ENCODE data around the gene ZNF346.

ZNF346 gene

DNA sequence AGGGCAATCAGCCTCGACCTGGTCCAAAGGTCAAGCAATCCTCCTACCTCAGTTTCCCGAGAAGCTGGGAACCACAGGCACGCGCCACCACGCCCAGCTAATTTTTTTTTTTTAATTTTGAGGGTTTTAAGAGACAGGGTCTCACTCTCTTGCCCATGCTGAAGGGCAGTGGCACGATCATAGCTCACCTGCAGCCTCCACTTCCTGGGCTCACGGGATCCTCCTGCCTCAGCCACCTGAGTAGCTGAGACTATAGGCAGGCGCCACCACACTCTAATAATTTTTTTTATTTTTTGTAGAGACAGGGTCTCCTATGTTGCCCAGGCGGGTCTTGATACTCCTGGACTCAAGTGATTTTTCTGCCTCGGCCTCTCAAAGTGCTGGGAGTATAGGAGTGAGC is 17.5 kb upstream of the ZNF346 start:
- Histone ChIP-seq H3K18ac (ENCODE audit: low read length) (no peak overlapping the region), H3K23ac (ENCODE audit: low read length) (no peak overlapping the region), H3K9ac (ENCODE audit: low read length) (peak overlapping the region; percentile 89), H3K4me3 (ENCODE audit: low read length) (no peak overlapping the region), H4K5ac (ENCODE audit: low read length) (no peak overlapping the region), H3K36me3 (ENCODE audit: control insufficient read depth, insufficient read depth, low read length) (peaks cover 1% of the 10 kb centered on the region), H3K79me2 (ENCODE audit: control insufficient read depth, insufficient read depth, low read length) (peaks cover 23% of the 10 kb centered on the region), H2BK15ac (replicated peaks; ENCODE audit: low read depth) (no peak overlapping the region), H3K4me2 (ENCODE audit: low read length) (no peak overlapping the region), H2BK120ac (ENCODE audit: low read depth, low read length) (no peak overlapping the region), H4K8ac (ENCODE audit: low read depth, low read length) (no peak overlapping the region), H3K79me1 (ENCODE audit: low read length) (peaks cover 6% of the 10 kb centered on the region), H3K27ac (ENCODE audit: low read depth, low read length) (no peak overlapping the region), H3K4ac (ENCODE audit: low read depth, low read length) (no peak overlapping the region), H2AK5ac (ENCODE audit: low read length) (no peak overlapping the region), H2BK5ac (ENCODE audit: low read length) (no peak overlapping the region), H3K27me3 (ENCODE audit: insufficient read depth, low read length, poor library complexity) (no peaks in the 10 kb centered on the region), H3K4me1 (ENCODE audit: control insufficient read depth, low read depth, low read length) (peaks cover 2% of the 10 kb centered on the region), H3K56ac (ENCODE audit: low read length) (peak overlapping the region; percentile 92)
- no peak for DNase-seq
- WGBS (ENCODE audit: extremely low coverage, insufficient coverage, low lambda C conversion rate) = no CpG with 5 or more reads among the region's 10 CpGs

GRCh38 chr5:177005619-177006264 is 16.8 kb upstream of the ZNF346 start:
- peak overlapping the region; percentile 89 for H3K9ac ChIP-seq (ENCODE audit: low read length)
- H3K56ac ChIP-seq (ENCODE audit: low read length) = peak overlapping the region; percentile 92
- peak; percentile 79 for DNase-seq
- no peaks in the 10 kb centered on the region for H3K27me3 ChIP-seq (ENCODE audit: insufficient read depth, low read length, poor library complexity)
- H3K4me3 ChIP-seq (ENCODE audit: low read length) = peak overlapping the region; percentile 91
- peak overlapping the region; percentile 66 for H3K23ac ChIP-seq (ENCODE audit: low read length)
- H3K27ac ChIP-seq (ENCODE audit: low read depth, low read length) = peak overlapping the region; percentile 97
- H2AK5ac ChIP-seq (ENCODE audit: low read length) = no peak overlapping the region
- no peak overlapping the region for H2BK15ac ChIP-seq (replicated peaks; ENCODE audit: low read depth)
- H3K79me1 ChIP-seq (ENCODE audit: low read length) = peaks cover 6% of the 10 kb centered on the region
- no peak overlapping the region for H2BK120ac ChIP-seq (ENCODE audit: low read depth, low read length)
- H3K18ac ChIP-seq (ENCODE audit: low read length) = peak overlapping the region; percentile 44
- peaks cover 2% of the 10 kb centered on the region for H3K4me1 ChIP-seq (ENCODE audit: control insufficient read depth, low read depth, low read length)
- H2BK5ac ChIP-seq (ENCODE audit: low read length) = peak overlapping the region; percentile 11
- peak overlapping the region; percentile 6 for H3K4ac ChIP-seq (ENCODE audit: low read depth, low read length)
- peaks cover 1% of the 10 kb centered on the region for H3K36me3 ChIP-seq (ENCODE audit: control insufficient read depth, insufficient read depth, low read length)
- H3K79me2 ChIP-seq (ENCODE audit: control insufficient read depth, insufficient read depth, low read length) = peaks cover 20% of the 10 kb centered on the region
- no CpG with 5 or more reads among the region's 51 CpGs for WGBS (ENCODE audit: extremely low coverage, insufficient coverage, low lambda C conversion rate)
- H4K5ac ChIP-seq (ENCODE audit: low read length) = no peak overlapping the region
- H3K4me2 ChIP-seq (ENCODE audit: low read length) = peak overlapping the region; percentile 80
- H4K8ac ChIP-seq (ENCODE audit: low read depth, low read length) = no peak overlapping the region

- H2BK15ac ChIP-seq (replicated peaks; ENCODE audit: low read depth) = no peak within 1 kb of the TSS
- no peak within 1 kb of the TSS for H2AK5ac ChIP-seq (ENCODE audit: low read length)
- peaks cover 6% of the 10 kb centered on the region for H3K79me1 ChIP-seq (ENCODE audit: low read length)
- DNase-seq = peak; percentile 96
- H3K4me2 ChIP-seq (ENCODE audit: low read length) = peak within 1 kb of the TSS; percentile 80
- H2BK5ac ChIP-seq (ENCODE audit: low read length) = peak within 1 kb of the TSS; percentile 11
- no peaks in the 10 kb centered on the region for H3K27me3 ChIP-seq (ENCODE audit: insufficient read depth, low read length, poor library complexity)
- H4K5ac ChIP-seq (ENCODE audit: low read length) = no peak within 1 kb of the TSS
- H3K4ac ChIP-seq (ENCODE audit: low read depth, low read length) = peak within 1 kb of the TSS; percentile 6
- H2BK120ac ChIP-seq (ENCODE audit: low read depth, low read length) = no peak within 1 kb of the TSS
- no CpG with 5 or more reads among the region's 83 CpGs for WGBS (ENCODE audit: extremely low coverage, insufficient coverage, low lambda C conversion rate)
- peak within 1 kb of the TSS; percentile 66 for H3K23ac ChIP-seq (ENCODE audit: low read length)
- peak within 1 kb of the TSS; percentile 44 for H3K18ac ChIP-seq (ENCODE audit: low read length)
- no peak within 1 kb of the TSS for H4K8ac ChIP-seq (ENCODE audit: low read depth, low read length)
- peaks cover 20% of the 10 kb centered on the region for H3K79me2 ChIP-seq (ENCODE audit: control insufficient read depth, insufficient read depth, low read length)
- H3K4me3 ChIP-seq (ENCODE audit: low read length) = peak within 1 kb of the TSS; percentile 91
- peaks cover 1% of the 10 kb centered on the region for H3K36me3 ChIP-seq (ENCODE audit: control insufficient read depth, insufficient read depth, low read length)
- peaks cover 2% of the 10 kb centered on the region for H3K4me1 ChIP-seq (ENCODE audit: control insufficient read depth, low read depth, low read length)
- peak within 1 kb of the TSS; percentile 92 for H3K56ac ChIP-seq (ENCODE audit: low read length)
- peak within 1 kb of the TSS; percentile 89 for H3K9ac ChIP-seq (ENCODE audit: low read length)
- H3K27ac ChIP-seq (ENCODE audit: low read depth, low read length) = peak within 1 kb of the TSS; percentile 97
These were observed 16.1 kb upstream of the ZNF346 start, which contains the start of gene UIMC1 for GRCh38 chr5:177006265-177006972. UIMC1 (minus strand) TSS chr5:177006779; CDS start chr5:176982615, 24,164 bp downstream.

GRCh38 chr5:177008716-177009115 is 13.8 kb upstream of the ZNF346 start:
- Histone ChIP-seq H3K36me3 (ENCODE audit: control insufficient read depth, insufficient read depth, low read length) (peaks cover under 1% of the 10 kb centered on the region), H3K79me2 (ENCODE audit: control insufficient read depth, insufficient read depth, low read length) (peaks cover 16% of the 10 kb centered on the region), H3K4ac (ENCODE audit: low read depth, low read length) (no peak overlapping the region), H4K5ac (ENCODE audit: low read length) (no peak overlapping the region), H3K23ac (ENCODE audit: low read length) (no peak overlapping the region), H3K4me3 (ENCODE audit: low read length) (no peak overlapping the region), H3K18ac (ENCODE audit: low read length) (no peak overlapping the region), H3K27ac (ENCODE audit: low read depth, low read length) (no peak overlapping the region), H3K79me1 (ENCODE audit: low read length) (peaks cover 3% of the 10 kb centered on the region), H2BK5ac (ENCODE audit: low read length) (no peak overlapping the region), H3K4me2 (ENCODE audit: low read length) (no peak overlapping the region), H3K4me1 (ENCODE audit: control insufficient read depth, low read depth, low read length) (peaks cover 2% of the 10 kb centered on the region), H4K8ac (ENCODE audit: low read depth, low read length) (no peak overlapping the region), H3K56ac (ENCODE audit: low read length) (no peak overlapping the region), H2AK5ac (ENCODE audit: low read length) (no peak overlapping the region), H3K27me3 (ENCODE audit: insufficient read depth, low read length, poor library complexity) (no peaks in the 10 kb centered on the region), H2BK120ac (ENCODE audit: low read depth, low read length) (no peak overlapping the region), H3K9ac (ENCODE audit: low read length) (no peak overlapping the region), H2BK15ac (replicated peaks; ENCODE audit: low read depth) (no peak overlapping the region)
- no CpG with 5 or more reads among the region's 2 CpGs for WGBS (ENCODE audit: extremely low coverage, insufficient coverage, low lambda C conversion rate)
- no peak for DNase-seq

GRCh38 chr5:177010153-177010552 is 12.3 kb upstream of the ZNF346 start:
- no peaks in the 10 kb centered on the region for H3K36me3 ChIP-seq (ENCODE audit: control insufficient read depth, insufficient read depth, low read length)
- peaks cover 3% of the 10 kb centered on the region for H3K79me1 ChIP-seq (ENCODE audit: low read length)
- H3K27me3 ChIP-seq (ENCODE audit: insufficient read depth, low read length, poor library complexity) = no peaks in the 10 kb centered on the region
- peaks cover 2% of the 10 kb centered on the region for H3K4me1 ChIP-seq (ENCODE audit: control insufficient read depth, low read depth, low read length)
- no peak overlapping the region for H3K56ac ChIP-seq (ENCODE audit: low read length)
- H3K4me2 ChIP-seq (ENCODE audit: low read length) = no peak overlapping the region
- no peak for DNase-seq
- H3K18ac ChIP-seq (ENCODE audit: low read length) = no peak overlapping the region
- no peak overlapping the region for H2AK5ac ChIP-seq (ENCODE audit: low read length)
- H3K79me2 ChIP-seq (ENCODE audit: control insufficient read depth, insufficient read depth, low read length) = peaks cover 4% of the 10 kb centered on the region
- H3K4ac ChIP-seq (ENCODE audit: low read depth, low read length) = no peak overlapping the region
- no peak overlapping the region for H3K4me3 ChIP-seq (ENCODE audit: low read length)
- H3K27ac ChIP-seq (ENCODE audit: low read depth, low read length) = no peak overlapping the region
- H3K23ac ChIP-seq (ENCODE audit: low read length) = no peak overlapping the region
- no CpG with 5 or more reads among the region's 4 CpGs for WGBS (ENCODE audit: extremely low coverage, insufficient coverage, low lambda C conversion rate)
- H4K5ac ChIP-seq (ENCODE audit: low read length) = no peak overlapping the region
- H3K9ac ChIP-seq (ENCODE audit: low read length) = no peak overlapping the region
- H2BK15ac ChIP-seq (replicated peaks; ENCODE audit: low read depth) = no peak overlapping the region
- H2BK5ac ChIP-seq (ENCODE audit: low read length) = no peak overlapping the region
- no peak overlapping the region for H4K8ac ChIP-seq (ENCODE audit: low read depth, low read length)
- H2BK120ac ChIP-seq (ENCODE audit: low read depth, low read length) = no peak overlapping the region

Measured in mesendoderm (in vitro differentiated cells).